Panc1 (cell line): ENCODE data around the gene OAS3. TPM values are rescaled to one million over a fixed set of nuclear protein-coding genes. Genes with fewer than 3 reads are reported as not detected.

Experiments used
- ATAC-seq: fragments of 200-7000 bp; cut with Tn5 transposase; 2 replicates; pipeline ENCODE4 v1.9.1; 2020; ENCODE audit warnings: mild to moderate bottlenecking, moderate library complexity
- BruUV-seq: library from RNA; stranded (reverse); fragments of 400-500 nt; replicated peaks from 2 replicates; lab custom pipeline; 2021; lab: Mats Ljungman, UMichigan
- CTCF ChIA-PET: fragments of 300-600 bp; sonication (Branson Sonifier 250); formaldehyde crosslinking; loops from one replicate; lab custom pipeline; 2022; ENCODE audit warnings: antibody characterized with exemption; lab: Charles Lee
- POLR2A ChIA-PET: fragments of 300-600 bp; sonication (Branson Sonifier 250); formaldehyde crosslinking; loops from one replicate; lab custom pipeline; 2022; ENCODE audit warnings: antibody characterized with exemption; lab: Charles Lee
- DNase-seq: peaks from one replicate; pipeline ENCODE4 v3.0.0-alpha.2; 2010; ENCODE audit warnings: low read depth, low spot score
- H3K27ac ChIP-seq: 2 replicates; pipeline ENCODE4 v1.5.1; 2011; ENCODE audit warnings: mild to moderate bottlenecking, low read length, inconsistent platforms
- H3K27me3 ChIP-seq: fragments of 200-500 bp; sonication (Bioruptor generic); 2 replicates; pipeline ENCODE4 v1.6.0; 2014; ENCODE audit warnings: low read length, inconsistent platforms; ENCODE audit not compliant: control insufficient read depth, insufficient read depth
- H3K36me3 ChIP-seq: fragments of 200-500 bp; sonication (Bioruptor generic); 2 replicates; pipeline ENCODE4 v1.5.1; 2014; ENCODE audit warnings: inconsistent platforms, mild to moderate bottlenecking, low read length, moderate library complexity; ENCODE audit not compliant: control insufficient read depth, insufficient read depth
- H3K4me1 ChIP-seq: 2 replicates; pipeline ENCODE4 v1.5.1; 2011; ENCODE audit warnings: inconsistent platforms, mild to moderate bottlenecking, low read length, moderate library complexity; ENCODE audit not compliant: control insufficient read depth, insufficient read depth
- H3K4me3 ChIP-seq, 2 experiments: 2 replicates each; pipeline ENCODE4 v1.5.1; 2011 to 2012; ENCODE audit warnings: low read depth in 2 of 2, low read length in 2 of 2, mild to moderate bottlenecking in 2 of 2, inconsistent platforms in 1 of 2, moderate library complexity in 1 of 2
- H3K9me3 ChIP-seq: fragments of 200-500 bp; sonication (Bioruptor generic); 2 replicates; pipeline ENCODE4 v1.5.1; 2014; ENCODE audit warnings: low read depth, mild to moderate bottlenecking, inconsistent platforms, low read length, moderate library complexity; ENCODE audit not compliant: control insufficient read depth, insufficient read depth
- POLR2AphosphoS5 ChIP-seq: IDR thresholded peaks from 2 replicates; pipeline ENCODE4 v1.6.1; 2012; ENCODE audit warnings: mild to moderate bottlenecking, low read depth, low read length, moderate library complexity
- SIN3A ChIP-seq: IDR thresholded peaks from 2 replicates; pipeline ENCODE4 v1.6.1; 2012; ENCODE audit warnings: low read depth, mild to moderate bottlenecking, low read length, moderate library complexity, borderline replicate concordance; ENCODE audit not compliant: insufficient read depth
- TCF7L2 ChIP-seq: IDR thresholded peaks from 2 replicates; pipeline ENCODE4 v1.6.1; 2011; ENCODE audit warnings: mild to moderate bottlenecking, low read depth, low read length, inconsistent platforms
- in situ Hi-C: cut with HindIII; loops from 2 replicates; pipeline ENCODE4 v1.10.0; 2016; ENCODE audit warnings: low sequenced_read_pairs, low pct_unique_long_range_greater_than_20kb
- intact Hi-C: fragments of 100-400 bp; cut with micrococcal nuclease; formaldehyde crosslinking; loops from one replicate; pipeline ENCODE4 v1.10.0; 2022; ENCODE audit not compliant: unreplicated experiment
- total RNA-seq: library from RNA; stranded (reverse); gene quantifications from one replicate; pipeline ENCODE4 v1.2.1, GENCODE V29; 2021; ENCODE audit not compliant: unreplicated experiment
- TF ChIP-seq, protein P1 (sequence below), 2 experiments: IDR thresholded peaks; 2 replicates each; pipeline ENCODE4 v1.6.1; 2011 to 2012; ENCODE audit warnings: low read depth in 2 of 2, control low read depth in 1 of 2, low read length in 1 of 2, mild to moderate bottlenecking in 1 of 2, moderate library complexity in 1 of 2; ENCODE audit not compliant: insufficient read depth in 1 of 2
- TF ChIP-seq, protein P2 (sequence below): fragments of 450-650 bp; IDR thresholded peaks from 2 replicates; pipeline ENCODE4 v1.5.1; 2017; ENCODE audit warnings: mild to moderate bottlenecking

Gene OAS3
- total RNA-seq, 1 experiment from 2014 or later = 33.3 TPM

GRCh38 chr12:112941528-112942335 is 3.5 kb downstream of the OAS3 start:
- Histone ChIP-seq H3K4me3 (no peak overlapping the region), H3K36me3 (no peaks in the 10 kb centered on the region), H3K27me3 (no peaks in the 10 kb centered on the region), H3K27ac (no peak overlapping the region), H3K9me3 (no peaks in the 10 kb centered on the region), H3K4me1 (peaks cover 12% of the 10 kb centered on the region; the same call in 1 of the 2 replicates)
- POLR2A ChIA-PET = no interaction called here
- CTCF ChIA-PET = no interaction called here
- in situ Hi-C loops = no loop called here
- ATAC-seq (no peak), DNase-seq (no peak)
- no TSS peak for BruUV-seq
- intact Hi-C loops = no loop called here
- TF ChIP-seq POLR2AphosphoS5 (no peak), TCF7L2 (no peak)

DNA sequence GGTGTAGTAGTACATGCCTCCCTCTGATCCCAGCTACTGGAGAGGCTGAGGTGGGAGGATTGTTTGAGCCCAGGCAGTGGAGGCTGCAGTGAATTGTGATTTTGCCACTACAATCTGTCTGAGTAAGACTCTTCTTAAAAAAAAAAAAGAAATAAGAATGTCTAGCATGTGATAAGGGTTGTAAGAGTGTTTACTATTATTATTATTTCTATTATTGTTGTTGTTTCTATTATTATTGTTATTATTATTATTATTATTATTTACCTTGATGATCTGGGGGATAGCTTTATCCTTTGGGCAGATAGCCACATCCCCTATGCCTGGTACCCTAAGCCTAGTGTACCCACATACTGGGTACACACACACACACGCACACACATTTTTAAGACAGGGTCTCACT is 4.3 kb downstream of the OAS3 start:
- no peak overlapping the region for H3K4me3 ChIP-seq
- TF ChIP-seq TCF7L2 = no peak
- no peak for TF ChIP-seq SIN3A
- TF ChIP-seq POLR2AphosphoS5 = no peak
- TF ChIP-seq, protein P1, sequence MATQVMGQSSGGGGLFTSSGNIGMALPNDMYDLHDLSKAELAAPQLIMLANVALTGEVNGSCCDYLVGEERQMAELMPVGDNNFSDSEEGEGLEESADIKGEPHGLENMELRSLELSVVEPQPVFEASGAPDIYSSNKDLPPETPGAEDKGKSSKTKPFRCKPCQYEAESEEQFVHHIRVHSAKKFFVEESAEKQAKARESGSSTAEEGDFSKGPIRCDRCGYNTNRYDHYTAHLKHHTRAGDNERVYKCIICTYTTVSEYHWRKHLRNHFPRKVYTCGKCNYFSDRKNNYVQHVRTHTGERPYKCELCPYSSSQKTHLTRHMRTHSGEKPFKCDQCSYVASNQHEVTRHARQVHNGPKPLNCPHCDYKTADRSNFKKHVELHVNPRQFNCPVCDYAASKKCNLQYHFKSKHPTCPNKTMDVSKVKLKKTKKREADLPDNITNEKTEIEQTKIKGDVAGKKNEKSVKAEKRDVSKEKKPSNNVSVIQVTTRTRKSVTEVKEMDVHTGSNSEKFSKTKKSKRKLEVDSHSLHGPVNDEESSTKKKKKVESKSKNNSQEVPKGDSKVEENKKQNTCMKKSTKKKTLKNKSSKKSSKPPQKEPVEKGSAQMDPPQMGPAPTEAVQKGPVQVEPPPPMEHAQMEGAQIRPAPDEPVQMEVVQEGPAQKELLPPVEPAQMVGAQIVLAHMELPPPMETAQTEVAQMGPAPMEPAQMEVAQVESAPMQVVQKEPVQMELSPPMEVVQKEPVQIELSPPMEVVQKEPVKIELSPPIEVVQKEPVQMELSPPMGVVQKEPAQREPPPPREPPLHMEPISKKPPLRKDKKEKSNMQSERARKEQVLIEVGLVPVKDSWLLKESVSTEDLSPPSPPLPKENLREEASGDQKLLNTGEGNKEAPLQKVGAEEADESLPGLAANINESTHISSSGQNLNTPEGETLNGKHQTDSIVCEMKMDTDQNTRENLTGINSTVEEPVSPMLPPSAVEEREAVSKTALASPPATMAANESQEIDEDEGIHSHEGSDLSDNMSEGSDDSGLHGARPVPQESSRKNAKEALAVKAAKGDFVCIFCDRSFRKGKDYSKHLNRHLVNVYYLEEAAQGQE (IDR thresholded peaks at IDR 0.05; ENCODE audit: insufficient read depth in 1 of 2, low read depth in 2 of 2, low read length in 1 of 2) = no peak
- TF ChIP-seq, protein P2, sequence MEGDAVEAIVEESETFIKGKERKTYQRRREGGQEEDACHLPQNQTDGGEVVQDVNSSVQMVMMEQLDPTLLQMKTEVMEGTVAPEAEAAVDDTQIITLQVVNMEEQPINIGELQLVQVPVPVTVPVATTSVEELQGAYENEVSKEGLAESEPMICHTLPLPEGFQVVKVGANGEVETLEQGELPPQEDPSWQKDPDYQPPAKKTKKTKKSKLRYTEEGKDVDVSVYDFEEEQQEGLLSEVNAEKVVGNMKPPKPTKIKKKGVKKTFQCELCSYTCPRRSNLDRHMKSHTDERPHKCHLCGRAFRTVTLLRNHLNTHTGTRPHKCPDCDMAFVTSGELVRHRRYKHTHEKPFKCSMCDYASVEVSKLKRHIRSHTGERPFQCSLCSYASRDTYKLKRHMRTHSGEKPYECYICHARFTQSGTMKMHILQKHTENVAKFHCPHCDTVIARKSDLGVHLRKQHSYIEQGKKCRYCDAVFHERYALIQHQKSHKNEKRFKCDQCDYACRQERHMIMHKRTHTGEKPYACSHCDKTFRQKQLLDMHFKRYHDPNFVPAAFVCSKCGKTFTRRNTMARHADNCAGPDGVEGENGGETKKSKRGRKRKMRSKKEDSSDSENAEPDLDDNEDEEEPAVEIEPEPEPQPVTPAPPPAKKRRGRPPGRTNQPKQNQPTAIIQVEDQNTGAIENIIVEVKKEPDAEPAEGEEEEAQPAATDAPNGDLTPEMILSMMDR = no peak
- H3K27ac ChIP-seq = no peak overlapping the region
- intact Hi-C loops = no loop called here
- no peaks in the 10 kb centered on the region for H3K36me3 ChIP-seq
- peaks cover 12% of the 10 kb centered on the region; the same call in 1 of the 2 replicates for H3K4me1 ChIP-seq
- H3K9me3 ChIP-seq = no peaks in the 10 kb centered on the region
- CTCF ChIA-PET = no interaction called here
- in situ Hi-C loops = no loop called here
- POLR2A ChIA-PET = no interaction called here
- H3K27me3 ChIP-seq = no peaks in the 10 kb centered on the region
- BruUV-seq = no TSS peak
- ATAC-seq (no peak), DNase-seq (no peak)
